ENCODE results near the gene UMAD1.

DNA sequence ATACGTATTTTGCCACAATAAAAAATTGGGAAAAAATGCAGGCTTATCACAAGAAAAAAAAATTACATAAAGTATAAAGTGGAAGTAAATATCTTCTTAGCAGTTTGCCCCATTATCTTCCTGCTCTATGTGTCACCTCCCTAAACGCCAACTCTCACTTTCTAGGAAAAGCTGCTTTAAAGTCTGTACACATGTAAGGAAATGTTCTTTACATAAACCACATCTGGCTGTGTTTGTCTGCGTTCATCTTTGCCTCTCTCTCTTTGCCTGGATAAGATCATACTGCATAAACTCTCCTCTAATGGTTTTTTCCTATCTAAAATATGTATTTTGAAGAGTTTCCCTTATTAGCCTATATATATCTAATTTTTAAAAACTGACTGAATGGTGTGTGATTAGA, 23.0 kb upstream of the UMAD1 start:
- TF ChIP-seq TAF1 (IDR thresholded peaks at IDR 0.05; ENCODE audit: borderline replicate concordance, insufficient read depth, low read length) (no peak), POLR2AphosphoS5 (IDR thresholded peaks at IDR 0.05; ENCODE audit: low read depth, low read length) (no peak), SIN3A (IDR thresholded peaks at IDR 0.05; ENCODE audit: borderline replicate concordance, insufficient read depth, low read length) (no peak)
- TF ChIP-seq, protein P1, sequence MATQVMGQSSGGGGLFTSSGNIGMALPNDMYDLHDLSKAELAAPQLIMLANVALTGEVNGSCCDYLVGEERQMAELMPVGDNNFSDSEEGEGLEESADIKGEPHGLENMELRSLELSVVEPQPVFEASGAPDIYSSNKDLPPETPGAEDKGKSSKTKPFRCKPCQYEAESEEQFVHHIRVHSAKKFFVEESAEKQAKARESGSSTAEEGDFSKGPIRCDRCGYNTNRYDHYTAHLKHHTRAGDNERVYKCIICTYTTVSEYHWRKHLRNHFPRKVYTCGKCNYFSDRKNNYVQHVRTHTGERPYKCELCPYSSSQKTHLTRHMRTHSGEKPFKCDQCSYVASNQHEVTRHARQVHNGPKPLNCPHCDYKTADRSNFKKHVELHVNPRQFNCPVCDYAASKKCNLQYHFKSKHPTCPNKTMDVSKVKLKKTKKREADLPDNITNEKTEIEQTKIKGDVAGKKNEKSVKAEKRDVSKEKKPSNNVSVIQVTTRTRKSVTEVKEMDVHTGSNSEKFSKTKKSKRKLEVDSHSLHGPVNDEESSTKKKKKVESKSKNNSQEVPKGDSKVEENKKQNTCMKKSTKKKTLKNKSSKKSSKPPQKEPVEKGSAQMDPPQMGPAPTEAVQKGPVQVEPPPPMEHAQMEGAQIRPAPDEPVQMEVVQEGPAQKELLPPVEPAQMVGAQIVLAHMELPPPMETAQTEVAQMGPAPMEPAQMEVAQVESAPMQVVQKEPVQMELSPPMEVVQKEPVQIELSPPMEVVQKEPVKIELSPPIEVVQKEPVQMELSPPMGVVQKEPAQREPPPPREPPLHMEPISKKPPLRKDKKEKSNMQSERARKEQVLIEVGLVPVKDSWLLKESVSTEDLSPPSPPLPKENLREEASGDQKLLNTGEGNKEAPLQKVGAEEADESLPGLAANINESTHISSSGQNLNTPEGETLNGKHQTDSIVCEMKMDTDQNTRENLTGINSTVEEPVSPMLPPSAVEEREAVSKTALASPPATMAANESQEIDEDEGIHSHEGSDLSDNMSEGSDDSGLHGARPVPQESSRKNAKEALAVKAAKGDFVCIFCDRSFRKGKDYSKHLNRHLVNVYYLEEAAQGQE (IDR thresholded peaks at IDR 0.05; ENCODE audit: insufficient read depth in 1 of 2, low read depth in 2 of 2, low read length in 2 of 2): no peak
